Spleen (tissue), 11 donors: ENCODE data around the gene ADAM15. TPM values are rescaled to one million over a fixed set of nuclear protein-coding genes. Genes with fewer than 3 reads are reported as not detected.

Experiments
- DNase-seq: peaks from one replicate; pipeline ENCODE4 v3.0.0-alpha.2; 2020
- H3K27ac ChIP-seq, 8 donors: fragments of 200-600 bp; sonication (generic) in 7 of 8; 1 replicate in 4 of 8; 2 replicates in 4 of 8; pipeline versions ENCODE4 v1.5.0 to v1.8.0; 2016 to 2021; ENCODE audit warnings: inconsistent platforms in 4 of 8, mild to moderate bottlenecking in 4 of 8, moderate library complexity in 1 of 8
- H3K27me3 ChIP-seq, 7 donors: fragments of 200-600 bp; sonication (generic) in 6 of 7; replicated peaks in 1 of 7; 1 replicate in 4 of 7; 2 replicates in 3 of 7; pipeline versions ENCODE4 v1.5.0 to v1.8.0; 2016 to 2021; ENCODE audit warnings: inconsistent platforms in 3 of 7, mild to moderate bottlenecking in 1 of 7
- H3K36me3 ChIP-seq, 6 donors: fragments of 200-600 bp; sonication (generic) in 5 of 6; 1 replicate in 4 of 6; 2 replicates in 2 of 6; pipeline versions ENCODE4 v1.5.0 to v1.8.0; 2016 to 2021; ENCODE audit warnings: inconsistent platforms in 2 of 6
- H3K4me1 ChIP-seq, 6 donors: fragments of 200-600 bp; sonication (generic) in 5 of 6; 1 replicate in 3 of 6; 2 replicates in 3 of 6; pipeline versions ENCODE4 v1.5.0 to v1.8.0; 2016 to 2021; ENCODE audit warnings: inconsistent platforms in 3 of 6
- H3K4me3 ChIP-seq, 8 donors: fragments of 200-600 bp; sonication (generic) in 7 of 8; 1 replicate in 4 of 8; 2 replicates in 4 of 8; pipeline versions ENCODE4 v1.5.0 to v1.8.0; 2016 to 2021; ENCODE audit warnings: inconsistent platforms in 4 of 8, mild to moderate bottlenecking in 4 of 8, moderate library complexity in 2 of 8
- H3K9me3 ChIP-seq, 8 donors: fragments of 200-600 bp; sonication (generic) in 7 of 8; 1 replicate in 4 of 8; 2 replicates in 4 of 8; pipeline versions ENCODE4 v1.5.0 to v1.8.0; 2016 to 2021; ENCODE audit warnings: inconsistent platforms in 4 of 8
- POLR2A ChIP-seq, 3 donors: fragments of 450-650 bp; IDR thresholded peaks; one replicate each; pipeline ENCODE4 v1.5.1; 2017; ENCODE audit warnings: antibody characterized with exemption in 3 of 3, mild to moderate bottlenecking in 1 of 3
- POLR2AphosphoS5 ChIP-seq, 3 donors: sonication (generic); formaldehyde crosslinking; IDR thresholded peaks; one replicate each; pipeline ENCODE4 v1.5.1; 2017; ENCODE audit warnings: antibody characterized with exemption in 3 of 3
- WGBS, 5 donors: extraction: QIAGEN DNeasy Blood & Tissue Kit in 3 of 5; methylation state at CpG; one replicate each; pipeline versions ENCODE4 v1.1.5 to v1.1.7; 2013 to 2018; 5-methylcytosine and 5-hydroxymethylcytosine counted together
- intact Hi-C: fragments of 100-400 bp; cut with DNase I; formaldehyde crosslinking; loops from one replicate; pipeline ENCODE4 v1.15.0; 2023; ENCODE audit warnings: low total_unique reads
- polyA plus RNA-seq, 3 donors: library from polyadenylated mRNA; stranded (reverse); fragments of 200-250 nt; gene quantifications; one replicate each; pipeline ENCODE4 v1.2.1, GENCODE V29; 2013
- total RNA-seq, 7 donors: library from RNA; depleted of rRNA in 3 of 7; stranded (reverse); fragments of >200 nt in 3 of 7; fragmentation: NEBNext Ultra II Directional in 4 of 7; extraction: Animal tissue kit (Norgen Biotek cat#: 25700) in 4 of 7; gene quantifications; one replicate each; pipeline versions ENCODE4 v1.1.0 to v1.2.1, GENCODE V29; 2016 to 2021
- TF ChIP-seq, protein P1 (sequence below), 11 experiments: fragments of 200-600 bp in 7 of 11; fragments of 450-650 bp in 4 of 11; sonication (generic) in 4 of 11; IDR thresholded peaks in 8 of 11; conservative IDR thresholded peaks in 3 of 11; 1 replicate in 7 of 11; 2 replicates in 4 of 11; pipeline versions ENCODE4 v1.4.0 to v1.8.0; 2016 to 2021; ENCODE audit warnings: antibody characterized with exemption in 11 of 11, inconsistent platforms in 4 of 11, mild to moderate bottlenecking in 1 of 11
- donor health status: healthy with polysubstance abuse.
- donor health status: DM: no; HTN: no; CAD: no; lungs with moderate emphysema.
- donor health status: DM: no; HTN: no; CAD: no.
- donor health status: Bipolar disorder and iron deficiency.
- donor health status: healthy.
- donor health status: DM: no; HTN: no; CAD: no.
- donor health status: DM: yes; HTN: yes; CAD: no.

The ADAM15 gene
- total and polyA plus RNA-seq, 10 donors = 70.8 to 313 (median 86.6) TPM

DNA sequence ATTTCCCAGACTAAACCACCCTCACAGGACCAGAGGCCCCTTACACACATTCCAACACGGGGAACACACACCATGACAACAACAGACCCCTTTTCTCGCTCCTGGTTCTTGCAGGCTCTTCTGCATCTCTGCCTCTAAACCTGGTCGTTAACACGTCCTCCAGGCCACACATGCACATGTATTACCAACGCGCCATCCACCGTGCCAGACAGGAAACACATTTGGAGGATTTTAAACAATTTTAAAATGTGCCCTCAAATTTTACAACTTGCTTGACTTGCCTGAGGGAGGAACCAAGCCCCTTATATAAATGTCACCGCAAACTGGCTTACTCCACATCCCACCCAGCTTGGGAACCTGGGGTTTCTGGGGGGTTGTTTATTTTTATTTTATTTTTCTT, 59.7 kb downstream of the ADAM15 start:
- TF ChIP-seq POLR2A (IDR thresholded peaks at IDR 0.05) = no peak
- TF ChIP-seq, protein P1, sequence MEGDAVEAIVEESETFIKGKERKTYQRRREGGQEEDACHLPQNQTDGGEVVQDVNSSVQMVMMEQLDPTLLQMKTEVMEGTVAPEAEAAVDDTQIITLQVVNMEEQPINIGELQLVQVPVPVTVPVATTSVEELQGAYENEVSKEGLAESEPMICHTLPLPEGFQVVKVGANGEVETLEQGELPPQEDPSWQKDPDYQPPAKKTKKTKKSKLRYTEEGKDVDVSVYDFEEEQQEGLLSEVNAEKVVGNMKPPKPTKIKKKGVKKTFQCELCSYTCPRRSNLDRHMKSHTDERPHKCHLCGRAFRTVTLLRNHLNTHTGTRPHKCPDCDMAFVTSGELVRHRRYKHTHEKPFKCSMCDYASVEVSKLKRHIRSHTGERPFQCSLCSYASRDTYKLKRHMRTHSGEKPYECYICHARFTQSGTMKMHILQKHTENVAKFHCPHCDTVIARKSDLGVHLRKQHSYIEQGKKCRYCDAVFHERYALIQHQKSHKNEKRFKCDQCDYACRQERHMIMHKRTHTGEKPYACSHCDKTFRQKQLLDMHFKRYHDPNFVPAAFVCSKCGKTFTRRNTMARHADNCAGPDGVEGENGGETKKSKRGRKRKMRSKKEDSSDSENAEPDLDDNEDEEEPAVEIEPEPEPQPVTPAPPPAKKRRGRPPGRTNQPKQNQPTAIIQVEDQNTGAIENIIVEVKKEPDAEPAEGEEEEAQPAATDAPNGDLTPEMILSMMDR (IDR thresholded peaks at IDR 0.05 in 8 of 11, conservative IDR thresholded peaks at IDR 0.05 in 3 of 11) = no peak
- no peak for TF ChIP-seq POLR2AphosphoS5 (IDR thresholded peaks at IDR 0.05)
- H3K36me3 ChIP-seq = no peaks in the 10 kb centered on the region
- H3K27me3 ChIP-seq = peaks cover 0 to 8% (median 0%) of the 10 kb centered on the region in 7 donors
- no peak for DNase-seq
- WGBS, 5 donors = 37 to 51% (median 39%) methylated on average over 8 of the region's 8 CpGs
- no peak overlapping the region for H3K4me3 ChIP-seq
- no peak overlapping the region for H3K27ac ChIP-seq
- no peaks in the 10 kb centered on the region for H3K4me1 ChIP-seq
- intact Hi-C loops = no loop called here
- H3K9me3 ChIP-seq = no peaks in the 10 kb centered on the region

Other genes with a start within 250 kb of the ADAM15 start
- gene KCNN3, start 181.0 kb upstream of the ADAM15 start, total RNA-seq = 10 to 100 TPM in 3 of 7 donors, 1 to 10 TPM in 4; 3.8 to 15.1 (median 10.0) TPM
- under 1 TPM; 0.13 to 0.54 (median 0.53) TPM for gene KCNN3, start 181.0 kb upstream of the ADAM15 start, polyA plus RNA-seq
- gene PMVK, start 114.6 kb upstream of the ADAM15 start, total RNA-seq = 10 to 100 TPM; 12.4 to 50.6 (median 33.8) TPM
- 10 to 100 TPM; 30.3 to 68.8 (median 42.2) TPM for gene PMVK, start 114.6 kb upstream of the ADAM15 start, polyA plus RNA-seq
- 100 to 1,000 TPM in 3 of 7 donors, 10 to 100 TPM in 4; 70.2 to 125 (median 95.0) TPM for gene PBXIP1, start 95.2 kb upstream of the ADAM15 start, total RNA-seq
- 10 to 100 TPM; 55.5 to 75.7 (median 62.2) TPM for gene PBXIP1, start 95.2 kb upstream of the ADAM15 start, polyA plus RNA-seq
- gene PYGO2, start 89.5 kb upstream of the ADAM15 start, total RNA-seq = 10 to 100 TPM; 28.4 to 36.6 (median 35.5) TPM
- gene PYGO2, start 89.5 kb upstream of the ADAM15 start, polyA plus RNA-seq = 10 to 100 TPM; 19.8 to 35.7 (median 19.9) TPM
- gene SHC1, start 80.6 kb upstream of the ADAM15 start, total RNA-seq = 100 to 1,000 TPM in 4 of 7 donors, 10 to 100 TPM in 3; 63.4 to 133 (median 108) TPM
- gene SHC1, start 80.6 kb upstream of the ADAM15 start, polyA plus RNA-seq = 10 to 100 TPM; 36.8 to 49.8 (median 48.6) TPM
- 10 to 100 TPM; 15.7 to 42.5 (median 27.2) TPM for gene CKS1B, start 76.6 kb upstream of the ADAM15 start, total RNA-seq
- 10 to 100 TPM; 17.0 to 51.5 (median 43.2) TPM for gene CKS1B, start 76.6 kb upstream of the ADAM15 start, polyA plus RNA-seq
- 10 to 100 TPM; 27.1 to 35.8 (median 30.3) TPM for gene FLAD1, start 68.0 kb upstream of the ADAM15 start, total RNA-seq
- gene FLAD1, start 68.0 kb upstream of the ADAM15 start, polyA plus RNA-seq = 10 to 100 TPM; 31.9 to 43.4 (median 40.1) TPM
- gene LENEP, start 57.7 kb upstream of the ADAM15 start, total RNA-seq = under 1 TPM in 1 of 7 donors, not detected in 6; 0.60 TPM
- not detected for gene LENEP, start 57.7 kb upstream of the ADAM15 start, polyA plus RNA-seq
- gene ZBTB7B, start 48.5 kb upstream of the ADAM15 start, total RNA-seq = 10 to 100 TPM; 44.0 to 88.9 (median 68.8) TPM
- 10 to 100 TPM; 11.1 to 38.6 (median 13.4) TPM for gene ZBTB7B, start 48.5 kb upstream of the ADAM15 start, polyA plus RNA-seq
- 1 to 10 TPM in 2 of 7 donors, under 1 TPM in 4, not detected in 1; 0.54 to 4.1 (median 0.71) TPM for gene DCST2, start 17.5 kb upstream of the ADAM15 start, total RNA-seq
- gene DCST2, start 17.5 kb upstream of the ADAM15 start, polyA plus RNA-seq = 1 to 10 TPM; 1.0 to 2.1 (median 1.7) TPM
- gene DCST1, start 17.5 kb upstream of the ADAM15 start, total RNA-seq = not detected
- gene DCST1, start 17.5 kb upstream of the ADAM15 start, polyA plus RNA-seq = not detected
- gene EFNA4, start 12.4 kb downstream of the ADAM15 start, total RNA-seq = 1 to 10 TPM; 4.6 to 7.7 (median 6.0) TPM
- gene EFNA4, start 12.4 kb downstream of the ADAM15 start, polyA plus RNA-seq = 1 to 10 TPM; 7.3 to 9.5 (median 8.7) TPM
- gene EFNA3, start 27.5 kb downstream of the ADAM15 start, total RNA-seq = 1 to 10 TPM in 6 of 7 donors, not detected in 1; 1.6 to 4.3 (median 2.4) TPM
- gene EFNA3, start 27.5 kb downstream of the ADAM15 start, polyA plus RNA-seq = 1 to 10 TPM; 1.4 to 2.0 (median 1.7) TPM
- gene EFNA1, start 76.6 kb downstream of the ADAM15 start, total RNA-seq = 10 to 100 TPM in 5 of 7 donors, 1 to 10 TPM in 2; 8.0 to 19.4 (median 10.3) TPM
- gene EFNA1, start 76.6 kb downstream of the ADAM15 start, polyA plus RNA-seq = 1 to 10 TPM; 3.7 to 8.0 (median 7.8) TPM
- 10 to 100 TPM; 28.4 to 41.4 (median 38.2) TPM for gene SLC50A1, start 84.5 kb downstream of the ADAM15 start, total RNA-seq
- gene SLC50A1, start 84.5 kb downstream of the ADAM15 start, polyA plus RNA-seq = 10 to 100 TPM; 60.1 to 73.8 (median 72.5) TPM
- 10 to 100 TPM; 25.0 to 62.4 (median 49.9) TPM for gene DPM3, start 89.2 kb downstream of the ADAM15 start, total RNA-seq
- gene DPM3, start 89.2 kb downstream of the ADAM15 start, polyA plus RNA-seq = 100 to 1,000 TPM; 205 to 262 (median 229) TPM
- 100 to 1,000 TPM; 113 to 154 (median 136) TPM for gene KRTCAP2, start 122.0 kb downstream of the ADAM15 start, total RNA-seq
- gene KRTCAP2, start 122.0 kb downstream of the ADAM15 start, polyA plus RNA-seq = 100 to 1,000 TPM; 193 to 203 (median 200) TPM
- 1 to 10 TPM in 6 of 7 donors, under 1 TPM in 1; 0.83 to 3.6 (median 1.6) TPM for gene TRIM46, start 122.5 kb downstream of the ADAM15 start, total RNA-seq
- under 1 TPM; 0.35 to 0.77 (median 0.46) TPM for gene TRIM46, start 122.5 kb downstream of the ADAM15 start, polyA plus RNA-seq
- 10 to 100 TPM; 14.3 to 22.6 (median 20.5) TPM for gene THBS3, start 156.6 kb downstream of the ADAM15 start, total RNA-seq
- 10 to 100 TPM; 10.2 to 31.2 (median 27.7) TPM for gene THBS3, start 156.6 kb downstream of the ADAM15 start, polyA plus RNA-seq
- gene MTX1, start 157.4 kb downstream of the ADAM15 start, total RNA-seq = 10 to 100 TPM; 28.2 to 40.9 (median 33.2) TPM
- gene MTX1, start 157.4 kb downstream of the ADAM15 start, polyA plus RNA-seq = 10 to 100 TPM; 43.7 to 48.4 (median 44.5) TPM
- gene ENTREP3, start 204.2 kb downstream of the ADAM15 start, total RNA-seq = 10 to 100 TPM in 6 of 7 donors, 1 to 10 TPM in 1; 9.9 to 19.3 (median 15.6) TPM
- gene ENTREP3, start 204.2 kb downstream of the ADAM15 start, polyA plus RNA-seq = 10 to 100 TPM in 1 of 3 donors, 1 to 10 TPM in 2; 6.5 to 13.2 (median 9.4) TPM
- 10 to 100 TPM; 46.5 to 52.4 (median 49.8) TPM for gene SCAMP3, start 211.0 kb downstream of the ADAM15 start, total RNA-seq
- gene SCAMP3, start 211.0 kb downstream of the ADAM15 start, polyA plus RNA-seq = 10 to 100 TPM; 51.8 to 59.9 (median 53.2) TPM
- 10 to 100 TPM; 61.0 to 89.9 (median 71.8) TPM for gene CLK2, start 222.2 kb downstream of the ADAM15 start, total RNA-seq
- gene CLK2, start 222.2 kb downstream of the ADAM15 start, polyA plus RNA-seq = 10 to 100 TPM; 38.6 to 82.0 (median 77.4) TPM
- 1 to 10 TPM in 6 of 7 donors, under 1 TPM in 1; 0.65 to 3.3 (median 1.9) TPM for gene HCN3, start 226.1 kb downstream of the ADAM15 start, total RNA-seq
- 1 to 10 TPM in 2 of 3 donors, under 1 TPM in 1; 0.89 to 1.6 (median 1.4) TPM for gene HCN3, start 226.1 kb downstream of the ADAM15 start, polyA plus RNA-seq